Stimulated activated CD8-positive, alpha-beta memory T cell treated with anti-CD3 and anti-CD28 coated beads, Interleukin-12 subunit alpha, Interleukin-12 subunit beta, amount 100 ng/mL, for 24 hours (primary cell): Measurements from ENCODE around the gene DUSP23.

Experiments
- DNase-seq: peaks from one replicate; pipeline ENCODE4 v3.0.0-alpha.2; 2020; ENCODE audit errors: extremely low read depth

The DUSP23 gene

GRCh38 chr1:159780583-159781582 lies at the start of gene DUSP23:
Gene DUSP23 (plus strand): TSS chr1:159780962. CDS start chr1:159781101, 139 bp downstream.
- DNase-seq: peak; percentile 80

DNA sequence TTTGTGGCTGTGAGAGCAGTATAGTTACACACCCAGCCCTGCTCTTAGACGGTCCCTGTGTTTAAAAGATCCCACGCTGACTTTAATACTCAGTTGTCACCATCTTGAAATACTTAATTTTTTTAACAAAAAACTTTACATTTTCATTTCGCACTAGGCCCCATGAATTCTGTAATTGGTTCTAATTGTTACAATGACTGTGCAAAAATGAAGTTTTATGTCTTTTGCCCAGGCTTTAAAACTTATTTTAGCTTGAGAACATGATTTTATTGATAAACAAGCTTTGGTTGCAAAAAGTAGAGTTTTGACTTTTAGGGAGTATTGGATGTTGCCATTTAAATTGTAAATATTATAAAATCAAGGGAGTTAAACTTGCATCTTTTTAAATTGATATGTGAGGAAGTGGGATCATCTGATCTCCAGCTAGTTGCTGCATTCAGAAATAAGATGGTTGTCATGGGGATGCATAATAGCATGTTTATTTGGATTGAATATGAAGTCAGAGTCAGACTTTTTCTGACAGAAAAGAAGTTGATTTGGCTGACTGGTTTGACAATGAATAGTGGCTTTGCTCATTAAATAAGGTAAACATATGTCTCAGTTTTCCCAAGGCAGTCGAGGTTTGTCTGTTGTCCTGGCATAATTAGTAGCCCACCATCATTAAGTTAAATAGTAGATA lies 43.4 kb upstream of the DUSP23 start:
- DNase-seq: no peak

GRCh38 chr1:159743651-159744410 lies 36.9 kb upstream of the DUSP23 start:
- DNase-seq: no peak

GRCh38 chr1:159746666-159747065 lies 34.1 kb upstream of the DUSP23 start:
- no peak for DNase-seq

DNA sequence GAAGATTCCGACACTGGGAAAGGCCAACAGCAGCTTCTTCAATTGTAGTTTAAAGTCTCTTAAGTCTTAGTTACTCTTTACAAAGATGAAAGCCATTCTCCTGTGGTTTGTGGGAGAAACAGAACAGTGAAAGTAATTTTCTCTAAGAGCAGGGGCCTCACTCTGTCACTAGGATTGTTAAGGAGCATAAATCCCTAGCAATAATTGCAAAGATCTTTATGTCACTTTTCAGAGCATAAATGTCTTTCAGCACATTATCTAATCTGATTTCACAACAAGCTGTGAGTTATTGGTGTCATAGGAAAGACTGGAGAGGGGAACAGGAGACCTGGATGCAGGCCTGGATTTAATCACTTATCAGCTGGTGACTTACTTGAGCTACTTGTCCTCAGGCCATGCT lies 32.4 kb upstream of the DUSP23 start:
- DNase-seq: no peak

- no peak for DNase-seq
Observed at GRCh38 chr1:159749630-159750029, 31.1 kb upstream of the DUSP23 start.

DNA sequence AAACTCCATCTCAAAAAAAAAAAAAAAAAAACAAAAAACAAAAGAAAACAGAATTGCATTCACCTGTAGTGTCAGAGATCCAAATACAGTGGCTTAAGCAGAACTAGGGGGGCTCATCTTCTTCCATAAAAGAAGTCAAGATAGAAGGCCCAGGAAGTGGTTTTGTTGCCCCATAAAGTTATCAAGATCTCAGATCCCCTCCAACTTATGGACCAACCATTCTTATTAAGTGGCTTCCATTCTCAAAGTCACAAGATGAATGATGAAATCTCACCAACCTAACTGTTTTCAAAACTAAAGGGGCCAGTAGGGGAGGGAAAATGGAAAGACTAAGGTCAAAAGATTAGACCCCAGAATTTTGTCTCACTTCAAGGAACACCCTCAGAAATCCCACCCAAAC lies 30.1 kb upstream of the DUSP23 start:
- no peak for DNase-seq

- no peak for DNase-seq
Observed at GRCh38 chr1:159751031-159751430, 29.7 kb upstream of the DUSP23 start.

DNA sequence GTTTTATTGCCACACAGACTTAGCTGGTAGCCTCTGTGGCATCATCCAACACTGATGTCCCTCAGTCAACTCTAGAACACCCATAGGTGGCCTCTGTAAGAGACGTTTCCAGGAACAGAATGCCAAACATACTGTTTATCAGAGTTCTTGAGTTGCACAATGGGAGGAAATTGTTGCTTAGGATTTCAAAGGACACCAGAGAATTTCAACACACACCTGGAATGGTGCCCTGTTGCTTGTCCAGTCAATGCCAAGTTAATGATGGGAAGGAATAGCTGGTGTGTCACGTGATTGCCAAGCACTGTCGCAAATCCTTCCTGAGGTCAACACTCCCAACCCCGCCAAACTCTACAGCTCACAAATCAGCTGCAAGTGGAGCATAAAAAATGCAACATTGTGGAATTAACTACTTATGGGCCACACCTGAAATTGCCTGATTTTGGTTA lies 28.6 kb upstream of the DUSP23 start:
- DNase-seq: no peak

- no peak for DNase-seq
Observed at GRCh38 chr1:159753386-159753785, 27.4 kb upstream of the DUSP23 start.

GRCh38 chr1:159755451-159756007 lies 25.2 kb upstream of the DUSP23 start:
- DNase-seq: no peak

DNA sequence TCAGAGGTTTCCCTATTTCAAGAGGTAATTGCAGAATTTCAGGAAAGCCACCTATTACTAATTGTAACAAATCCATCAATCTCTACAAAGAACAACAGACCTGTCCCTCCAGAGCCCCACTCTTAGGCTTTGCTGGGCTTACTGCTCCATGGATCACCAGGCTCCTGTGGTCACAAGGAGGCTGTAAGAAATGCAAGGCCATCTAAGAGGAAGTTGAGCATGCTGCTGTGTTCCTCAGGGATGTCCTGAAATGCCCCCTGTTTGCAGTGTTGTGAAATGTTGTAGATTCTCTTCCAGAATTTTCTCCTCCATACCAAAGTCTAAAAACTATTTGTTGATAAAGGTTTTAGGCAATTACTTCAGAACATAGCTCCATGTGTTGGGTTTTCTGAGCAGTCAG lies 24.4 kb upstream of the DUSP23 start:
- DNase-seq: no peak

- no peak for DNase-seq
Observed at GRCh38 chr1:159763686-159764085, 17.1 kb upstream of the DUSP23 start.

DNA sequence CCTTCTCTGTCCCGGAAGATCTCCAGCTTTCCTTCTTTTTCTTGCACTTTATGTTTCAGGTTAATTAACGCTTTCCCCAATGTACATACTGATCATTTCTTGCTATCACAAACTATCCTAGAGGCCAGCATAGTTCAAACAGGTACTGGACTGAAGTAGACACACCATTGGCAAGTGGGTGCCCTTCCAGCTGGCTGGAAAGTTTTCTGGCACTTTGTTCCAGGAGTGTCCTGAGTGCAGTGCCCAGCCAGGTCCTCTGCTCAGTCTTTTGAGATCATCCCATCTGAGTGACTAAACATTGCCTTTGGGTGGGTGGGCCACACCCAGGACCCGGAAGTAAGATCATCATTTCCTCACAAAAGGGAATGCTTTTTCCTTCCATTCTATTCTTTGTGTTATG lies 15.0 kb upstream of the DUSP23 start:
- DNase-seq: no peak

GRCh38 chr1:159771127-159771895 lies 9.5 kb upstream of the DUSP23 start:
- no peak for DNase-seq

- DNase-seq: no peak
Observed at GRCh38 chr1:159774465-159774864, 6.3 kb upstream of the DUSP23 start.

- DNase-seq: no peak
Observed at GRCh38 chr1:159775716-159776115, 5.0 kb upstream of the DUSP23 start.

- no peak for DNase-seq
Observed at GRCh38 chr1:159778266-159778665, 2.5 kb upstream of the DUSP23 start.

- DNase-seq: no peak
Observed at GRCh38 chr1:159779403-159779851, 1.3 kb upstream of the DUSP23 start.

DNA sequence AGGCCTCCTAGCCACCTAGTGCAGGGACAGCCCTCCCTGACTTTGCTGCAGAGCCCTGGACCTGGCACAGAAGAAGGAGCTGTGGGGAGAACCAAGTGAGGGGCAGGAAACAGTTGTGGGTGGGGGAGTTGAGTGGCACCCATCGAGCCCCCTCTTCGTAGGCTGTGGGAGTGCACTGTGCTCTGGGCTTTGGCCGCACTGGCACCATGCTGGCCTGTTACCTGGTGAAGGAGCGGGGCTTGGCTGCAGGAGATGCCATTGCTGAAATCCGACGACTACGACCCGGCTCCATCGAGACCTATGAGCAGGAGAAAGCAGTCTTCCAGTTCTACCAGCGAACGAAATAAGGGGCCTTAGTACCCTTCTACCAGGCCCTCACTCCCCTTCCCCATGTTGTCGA lies 1.2 kb downstream of the DUSP23 start:
- no peak for DNase-seq

GRCh38 chr1:159783724-159784123 lies 3.0 kb downstream of the DUSP23 start:
- DNase-seq: no peak
